Keratinocyte (primary cell): Measurements from ENCODE around the gene CD93. TPM values are rescaled to one million over a fixed set of nuclear protein-coding genes. Genes with fewer than 3 reads are reported as not detected.

Experiments used
- DNase-seq: peaks from one replicate; pipeline ENCODE4 v3.0.0-alpha.2; 2011; ENCODE audit warnings: low read depth, missing footprints, low spot score
- FAIRE-seq: peaks from 2 replicates; lab custom pipeline; 2011; peaks lifted over from hg19 to GRCh38; lab: Jason Lieb, UNC
- H2AFZ ChIP-seq: 2 replicates; pipeline ENCODE4 v1.6.0; 2012; ENCODE audit warnings: low read length, control low read depth, inconsistent platforms; ENCODE audit not compliant: control insufficient read depth
- H3K27ac ChIP-seq: 2 replicates; pipeline ENCODE4 v1.5.1; 2011; ENCODE audit warnings: low read length; ENCODE audit not compliant: control insufficient read depth, insufficient read depth
- H3K27me3 ChIP-seq: 3 replicates; pipeline ENCODE4 v1.6.0; 2011; ENCODE audit warnings: low read length; ENCODE audit not compliant: control insufficient read depth, insufficient read depth; ENCODE audit errors: extremely low read depth
- H3K36me3 ChIP-seq, 2 experiments: 2 replicates in 1 of 2; 3 replicates in 1 of 2; pipeline ENCODE4 v1.5.1; 2011; ENCODE audit warnings: low read length in 2 of 2, mild to moderate bottlenecking in 1 of 2; ENCODE audit not compliant: control insufficient read depth in 2 of 2, insufficient read depth in 2 of 2; ENCODE audit errors: extremely low read depth in 1 of 2
- H3K4me1 ChIP-seq: 3 replicates; pipeline ENCODE4 v1.5.1; 2011; ENCODE audit warnings: low read length; ENCODE audit not compliant: control insufficient read depth, insufficient read depth; ENCODE audit errors: extremely low read depth
- H3K4me2 ChIP-seq: 3 replicates; pipeline ENCODE4 v1.6.0; 2011; ENCODE audit warnings: low read depth, low read length; ENCODE audit not compliant: control insufficient read depth, insufficient read depth; ENCODE audit errors: extremely low read depth
- H3K4me3 ChIP-seq, 3 experiments: fragments of 200-600 bp in 1 of 3; sonication (generic) in 1 of 3; 2 replicates in 2 of 3; 3 replicates in 1 of 3; pipeline ENCODE4 v1.5.1; 2011 to 2016; ENCODE audit warnings: low read length in 3 of 3, mild to moderate bottlenecking in 3 of 3, control low read depth in 2 of 3, inconsistent platforms in 1 of 3, low read depth in 1 of 3, mixed read lengths in 1 of 3, mixed run types in 1 of 3, moderate library complexity in 1 of 3; ENCODE audit not compliant: control insufficient read depth in 2 of 3, insufficient read depth in 2 of 3; ENCODE audit errors: extremely low read depth in 1 of 3
- H3K79me2 ChIP-seq: 2 replicates; pipeline ENCODE4 v1.6.0; 2012; ENCODE audit warnings: low read length; ENCODE audit not compliant: control insufficient read depth, insufficient read depth
- H3K9ac ChIP-seq: 3 replicates; pipeline ENCODE4 v1.6.0; 2011; ENCODE audit warnings: low read length; ENCODE audit not compliant: control insufficient read depth, insufficient read depth; ENCODE audit errors: extremely low read depth
- H3K9me1 ChIP-seq: 3 replicates; pipeline ENCODE4 v1.6.0; 2011; ENCODE audit warnings: low read length; ENCODE audit not compliant: control insufficient read depth, insufficient read depth; ENCODE audit errors: extremely low read depth
- H3K9me3 ChIP-seq: 2 replicates; pipeline ENCODE4 v1.5.1; 2012; ENCODE audit warnings: low read depth, low read length; ENCODE audit not compliant: control insufficient read depth
- H4K20me1 ChIP-seq: 3 replicates; pipeline ENCODE4 v1.6.0; 2011; ENCODE audit warnings: low read length; ENCODE audit not compliant: control insufficient read depth, insufficient read depth; ENCODE audit errors: extremely low read depth
- EZH2 ChIP-seq: IDR thresholded peaks from one replicate; pipeline ENCODE4 v1.6.1; 2012; ENCODE audit warnings: inconsistent platforms, mild to moderate bottlenecking, low read length, moderate library complexity
- dilution Hi-C: fragments of 300-500 bp; cut with MboI; formaldehyde crosslinking; loops from one replicate; pipeline ENCODE4 v1.7.0; 2020; ENCODE audit warnings: low sequenced_read_pairs; ENCODE audit not compliant: extremely low pct_ligation_motif_present
- polyA plus RNA-seq, 5 experiments: library from polyadenylated mRNA; depleted of rRNA in 3 of 5; stranded (reverse) in 3 of 5; stranded (forward) in 1 of 5; unstranded in 1 of 5; fragments of >200 nt; gene quantifications; 1 replicate in 1 of 5; 2 replicates in 3 of 5; 3 replicates in 1 of 5; pipeline versions ENCODE4 v1.2.1 to v1.2.3, GENCODE V29; 2011 to 2012; ENCODE audit warnings: missing spikeins in 2 of 5, low read depth in 1 of 5, low replicate concordance in 1 of 5
- TF ChIP-seq, protein P1 (sequence below), 3 experiments: IDR thresholded peaks in 1 of 3; conservative IDR thresholded peaks in 1 of 3; optimal IDR thresholded peaks in 1 of 3; 2 replicates in 2 of 3; 3 replicates in 1 of 3; pipeline versions ENCODE3 to v1.5.1; 2011; ENCODE audit warnings: low read length in 3 of 3, mild to moderate bottlenecking in 3 of 3, moderate library complexity in 2 of 3, control low read depth in 1 of 3, inconsistent platforms in 1 of 3; ENCODE audit not compliant: insufficient read depth in 2 of 3; ENCODE audit errors: extremely low read depth in 1 of 3

CD93 gene
- polyA plus RNA-seq, 1 donor (not counting 4 experiments of a cell fraction or from before 2014, with no cell fraction given), result not detected

DNA sequence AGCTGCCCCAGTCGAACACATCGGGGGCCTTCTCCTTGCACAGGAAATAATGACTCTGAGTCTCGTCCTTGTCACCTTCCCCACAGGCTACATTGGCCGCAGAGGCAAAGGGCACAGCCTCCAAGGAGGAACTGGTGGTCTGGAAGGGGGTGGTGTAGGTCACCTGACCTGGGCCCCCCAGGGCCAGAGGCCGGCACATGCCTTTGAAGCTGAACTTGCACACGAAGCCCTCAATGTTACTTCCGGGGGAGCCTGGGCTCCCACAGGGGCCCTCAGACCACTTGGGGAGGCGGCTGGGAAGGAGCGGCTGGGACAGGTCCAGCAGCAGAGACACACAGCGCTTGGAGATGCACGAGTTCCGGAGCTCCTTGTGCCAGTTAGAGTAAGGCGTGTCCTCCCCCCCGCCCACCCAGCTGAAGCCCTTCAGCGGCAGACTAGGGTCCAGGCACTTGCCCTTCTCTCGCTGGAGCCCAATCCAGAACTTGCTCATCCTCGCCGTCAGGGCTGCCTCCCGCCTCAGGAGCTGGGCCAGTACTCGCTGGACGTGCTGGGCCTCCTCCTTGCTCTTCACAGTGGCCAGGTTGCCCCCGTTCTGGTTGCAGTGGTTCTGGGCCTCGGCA is 578 bp downstream of the CD93 start:
- H3K79me2 ChIP-seq, result no peaks in the 10 kb centered on the region
- no peak overlapping the region for H3K4me3 ChIP-seq
- H3K9me1 ChIP-seq, result no peaks in the 10 kb centered on the region
- H3K4me2 ChIP-seq, result no peak overlapping the region
- H3K4me1 ChIP-seq, result peaks cover 10% of the 10 kb centered on the region
- no peaks in the 10 kb centered on the region for H3K27me3 ChIP-seq
- no peaks in the 10 kb centered on the region for H3K36me3 ChIP-seq
- H3K27ac ChIP-seq, result no peak overlapping the region
- no peaks in the 10 kb centered on the region for H3K9me3 ChIP-seq
- no peak overlapping the region for H2AFZ ChIP-seq
- TF ChIP-seq, protein P1, sequence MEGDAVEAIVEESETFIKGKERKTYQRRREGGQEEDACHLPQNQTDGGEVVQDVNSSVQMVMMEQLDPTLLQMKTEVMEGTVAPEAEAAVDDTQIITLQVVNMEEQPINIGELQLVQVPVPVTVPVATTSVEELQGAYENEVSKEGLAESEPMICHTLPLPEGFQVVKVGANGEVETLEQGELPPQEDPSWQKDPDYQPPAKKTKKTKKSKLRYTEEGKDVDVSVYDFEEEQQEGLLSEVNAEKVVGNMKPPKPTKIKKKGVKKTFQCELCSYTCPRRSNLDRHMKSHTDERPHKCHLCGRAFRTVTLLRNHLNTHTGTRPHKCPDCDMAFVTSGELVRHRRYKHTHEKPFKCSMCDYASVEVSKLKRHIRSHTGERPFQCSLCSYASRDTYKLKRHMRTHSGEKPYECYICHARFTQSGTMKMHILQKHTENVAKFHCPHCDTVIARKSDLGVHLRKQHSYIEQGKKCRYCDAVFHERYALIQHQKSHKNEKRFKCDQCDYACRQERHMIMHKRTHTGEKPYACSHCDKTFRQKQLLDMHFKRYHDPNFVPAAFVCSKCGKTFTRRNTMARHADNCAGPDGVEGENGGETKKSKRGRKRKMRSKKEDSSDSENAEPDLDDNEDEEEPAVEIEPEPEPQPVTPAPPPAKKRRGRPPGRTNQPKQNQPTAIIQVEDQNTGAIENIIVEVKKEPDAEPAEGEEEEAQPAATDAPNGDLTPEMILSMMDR (optimal IDR thresholded peaks at IDR 0.05 in 1 of 3, IDR thresholded peaks at IDR 0.05 in 1 of 3, conservative IDR thresholded peaks at IDR 0.05 in 1 of 3; ENCODE audit: extremely low read depth in 1 of 3, insufficient read depth in 2 of 3, low read length in 3 of 3), result no peak
- no peak for TF ChIP-seq EZH2
- DNase-seq (no peak), FAIRE-seq (no peak)
- dilution Hi-C loops, result no loop called here
- no peaks in the 10 kb centered on the region for H4K20me1 ChIP-seq
- no peak overlapping the region for H3K9ac ChIP-seq

DNA sequence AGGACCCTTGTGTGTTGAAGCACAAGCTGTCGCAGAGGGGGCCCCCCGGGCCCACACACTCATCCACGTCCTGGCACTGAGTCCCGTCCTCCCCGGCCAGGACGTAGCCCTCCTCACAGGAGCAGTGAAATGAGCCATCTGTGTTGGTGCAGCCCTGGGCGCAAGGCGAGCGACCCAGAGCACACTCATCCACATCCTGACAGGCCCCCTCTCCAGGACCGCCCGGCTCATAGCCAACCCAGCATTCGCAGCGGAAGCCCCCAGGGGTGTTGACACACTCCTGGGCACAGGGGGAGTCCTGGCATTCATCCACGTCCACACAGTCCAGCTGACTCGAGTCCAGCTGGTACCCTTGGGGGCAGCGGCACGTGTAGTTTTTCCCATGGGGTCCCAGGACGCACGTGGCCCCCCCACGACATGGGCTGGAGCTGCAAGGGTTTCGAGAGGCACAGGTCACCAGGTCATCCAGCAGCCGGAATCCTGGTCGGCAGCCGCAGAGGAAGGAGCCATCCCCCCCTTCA is 1.2 kb downstream of the CD93 start:
- dilution Hi-C loops, result no loop called here
- no peak for FAIRE-seq
- Histone ChIP-seq H3K27ac (no peak overlapping the region), H3K4me1 (peaks cover 10% of the 10 kb centered on the region), H4K20me1 (no peaks in the 10 kb centered on the region), H3K9ac (no peak overlapping the region), H3K9me1 (no peaks in the 10 kb centered on the region), H3K4me2 (no peak overlapping the region), H3K9me3 (no peaks in the 10 kb centered on the region), H3K36me3 (no peaks in the 10 kb centered on the region), H2AFZ (no peak overlapping the region), H3K79me2 (no peaks in the 10 kb centered on the region), H3K4me3 (no peak overlapping the region), H3K27me3 (no peaks in the 10 kb centered on the region)
- no peak for DNase-seq
- TF ChIP-seq EZH2, result no peak
- TF ChIP-seq, protein P1 (optimal IDR thresholded peaks at IDR 0.05 in 1 of 3, IDR thresholded peaks at IDR 0.05 in 1 of 3, conservative IDR thresholded peaks at IDR 0.05 in 1 of 3; ENCODE audit: extremely low read depth in 1 of 3, insufficient read depth in 2 of 3, low read length in 3 of 3), result no peak
